ENCODE data around the gene MTCL3. TPM values are rescaled to one million over a fixed set of nuclear protein-coding genes. Genes with fewer than 3 reads are reported as not detected.
"Not testable (repeated sequence)": the region's sequence is repeated elsewhere in the genome, so short reads cannot be mapped to it uniquely, and the experiment has no call there.

Gene MTCL3

GRCh38 chr6:127434651-127435050, 84.5 kb downstream of the MTCL3 start:
- Histone ChIP-seq H3K27ac (ENCODE audit: insufficient read depth, low read length) (no peak overlapping the region), H3K36me3 (ENCODE audit: control insufficient read depth, insufficient read depth, low read length) (no peaks in the 10 kb centered on the region), H3K4me2 (ENCODE audit: extremely low read depth, insufficient read depth, low read length) (no peak overlapping the region), H4K20me1 (ENCODE audit: control insufficient read depth, extremely low read depth, insufficient read depth, low read length) (no peaks in the 10 kb centered on the region), H3K9me3 (ENCODE audit: control insufficient read depth, insufficient read depth, low read depth, low read length) (no peaks in the 10 kb centered on the region), H2AFZ (ENCODE audit: low read length) (no peak overlapping the region), H3K9ac (ENCODE audit: insufficient read depth, low read length) (no peak overlapping the region), H3K27me3 (ENCODE audit: control insufficient read depth, insufficient read depth, low read length) (no peaks in the 10 kb centered on the region), H3K4me1 (ENCODE audit: control insufficient read depth, extremely low read depth, insufficient read depth, low read length) (no peaks in the 10 kb centered on the region), H3K4me3 (replicated peaks in 1 of 4; ENCODE audit: control extremely low read depth in 1 of 4, insufficient read depth in 1 of 4, low read depth in 3 of 4, low read length in 4 of 4) (no peak overlapping the region), H3K79me2 (ENCODE audit: control insufficient read depth, insufficient read depth, low read length) (no peaks in the 10 kb centered on the region)
- TF ChIP-seq CTCF (conservative IDR thresholded peaks at IDR 0.05 in 1 of 2, IDR thresholded peaks at IDR 0.05 in 1 of 2; ENCODE audit: low read depth in 1 of 2, low read length in 2 of 2) (no peak), EZH2 (IDR thresholded peaks at IDR 0.05; ENCODE audit: low read length, missing control alignments) (no peak)
- DNase-seq (ENCODE audit: low read depth in 2 of 2): no peak

- H3K27ac ChIP-seq (ENCODE audit: insufficient read depth, low read length); H2AFZ ChIP-seq (ENCODE audit: low read length): not testable (repeated sequence)
These were observed 90.6 kb downstream of the MTCL3 start for GRCh38 chr6:127428562-127428961.

GRCh38 chr6:127423921-127424320, 95.2 kb downstream of the MTCL3 start:
- Histone ChIP-seq H3K4me3 (replicated peaks in 1 of 4; ENCODE audit: control extremely low read depth in 1 of 4, insufficient read depth in 1 of 4, low read depth in 3 of 4, low read length in 4 of 4) (no peak overlapping the region), H4K20me1 (ENCODE audit: control insufficient read depth, extremely low read depth, insufficient read depth, low read length) (no peaks in the 10 kb centered on the region), H3K79me2 (ENCODE audit: control insufficient read depth, insufficient read depth, low read length) (no peaks in the 10 kb centered on the region), H2AFZ (ENCODE audit: low read length) (no peak overlapping the region), H3K9me3 (ENCODE audit: control insufficient read depth, insufficient read depth, low read depth, low read length) (no peaks in the 10 kb centered on the region), H3K36me3 (ENCODE audit: control insufficient read depth, insufficient read depth, low read length) (no peaks in the 10 kb centered on the region), H3K27ac (ENCODE audit: insufficient read depth, low read length) (no peak overlapping the region), H3K4me2 (ENCODE audit: extremely low read depth, insufficient read depth, low read length) (no peak overlapping the region), H3K9ac (ENCODE audit: insufficient read depth, low read length) (no peak overlapping the region), H3K27me3 (ENCODE audit: control insufficient read depth, insufficient read depth, low read length) (no peaks in the 10 kb centered on the region), H3K4me1 (ENCODE audit: control insufficient read depth, extremely low read depth, insufficient read depth, low read length) (peaks cover 2% of the 10 kb centered on the region)
- DNase-seq (ENCODE audit: low read depth in 2 of 2): no peak
- TF ChIP-seq EZH2 (IDR thresholded peaks at IDR 0.05; ENCODE audit: low read length, missing control alignments) (no peak), CTCF (conservative IDR thresholded peaks at IDR 0.05 in 1 of 2, IDR thresholded peaks at IDR 0.05 in 1 of 2; ENCODE audit: low read depth in 1 of 2, low read length in 2 of 2) (no peak)

More at GRCh38 chr6:127428562-127428961, 90.6 kb downstream of the MTCL3 start:
- not testable (repeated sequence) for H3K79me2 ChIP-seq (ENCODE audit: control insufficient read depth, insufficient read depth, low read length); H4K20me1 ChIP-seq (ENCODE audit: control insufficient read depth, extremely low read depth, insufficient read depth, low read length); H3K9me3 ChIP-seq (ENCODE audit: control insufficient read depth, insufficient read depth, low read depth, low read length); H3K4me1 ChIP-seq (ENCODE audit: control insufficient read depth, extremely low read depth, insufficient read depth, low read length); H3K4me3 ChIP-seq (replicated peaks in 1 of 4; ENCODE audit: control extremely low read depth in 1 of 4, insufficient read depth in 1 of 4, low read depth in 3 of 4, low read length in 4 of 4); H3K36me3 ChIP-seq (ENCODE audit: control insufficient read depth, insufficient read depth, low read length); H3K4me2 ChIP-seq (ENCODE audit: extremely low read depth, insufficient read depth, low read length); H3K27me3 ChIP-seq (ENCODE audit: control insufficient read depth, insufficient read depth, low read length); DNase-seq (ENCODE audit: low read depth in 2 of 2); H3K9ac ChIP-seq (ENCODE audit: insufficient read depth, low read length)

Other genes with a start within 250 kb of the MTCL3 start
- 47.0 and 51.7 TPM in 2 replicates for gene ECHDC1, start 175.7 kb downstream of the MTCL3 start, total RNA-seq
- 64.4 and 65.2 TPM in 2 replicates for gene ECHDC1, start 175.7 kb downstream of the MTCL3 start, polyA plus RNA-seq
- gene KIAA0408, start 59.9 kb downstream of the MTCL3 start, total RNA-seq: 1.3 and 2.8 TPM in 2 replicates
- 3.0 and 4.6 TPM in 2 replicates for gene KIAA0408, start 59.9 kb downstream of the MTCL3 start, polyA plus RNA-seq
- gene C6orf58, start 57.8 kb upstream of the MTCL3 start, total RNA-seq: not detected in 2 replicates
- gene C6orf58, start 57.8 kb upstream of the MTCL3 start, polyA plus RNA-seq: 0.05 TPM in 1 of 2 replicates, not detected in the other

Measured in fibroblast of lung (primary cell).